Karpas-422 (cell line): ENCODE data around the gene EEIG1. TPM values are rescaled to one million over a fixed set of nuclear protein-coding genes. Genes with fewer than 3 reads are reported as not detected.

Experiments
- DNase-seq: peaks from one replicate; pipeline ENCODE4 v3.0.0-alpha.2; 2015
- H2AFZ ChIP-seq: fragments of 200-600 bp; sonication (generic); 2 replicates; pipeline ENCODE4 v1.6.1; 2014; ENCODE audit warnings: antibody characterized with exemption, low read length, mixed read lengths
- H3K27ac ChIP-seq: fragments of 200-600 bp; sonication (generic); 2 replicates; pipeline ENCODE4 v1.5.1; 2014; ENCODE audit warnings: mild to moderate bottlenecking, low read length, moderate library complexity
- H3K27me3 ChIP-seq: fragments of 200-600 bp; sonication (generic); 2 replicates; pipeline ENCODE4 v1.6.1; 2014; ENCODE audit warnings: low read length, mixed read lengths
- H3K36me3 ChIP-seq: fragments of 200-600 bp; sonication (generic); 2 replicates; pipeline ENCODE4 v1.6.1; 2014; ENCODE audit warnings: low read length, mixed read lengths; ENCODE audit not compliant: insufficient read depth
- H3K4me1 ChIP-seq: fragments of 200-600 bp; sonication (generic); 2 replicates; pipeline ENCODE4 v1.6.1; 2014; ENCODE audit warnings: mild to moderate bottlenecking, low read length, mixed read lengths
- H3K4me2 ChIP-seq: fragments of 200-600 bp; sonication (generic); 2 replicates; pipeline ENCODE4 v1.6.1; 2014; ENCODE audit warnings: low read length, low read depth, mild to moderate bottlenecking; ENCODE audit not compliant: poor library complexity, severe bottlenecking
- H3K4me3 ChIP-seq: fragments of 200-600 bp; sonication (generic); 2 replicates; pipeline ENCODE4 v1.5.1; 2014; ENCODE audit warnings: mild to moderate bottlenecking, antibody characterized with exemption, low read length, mixed read lengths
- H3K79me2 ChIP-seq: fragments of 200-600 bp; sonication (generic); 2 replicates; pipeline ENCODE4 v1.6.1; 2014; ENCODE audit warnings: mild to moderate bottlenecking, low read length, mixed read lengths
- H3K9ac ChIP-seq: fragments of 200-600 bp; sonication (generic); 2 replicates; pipeline ENCODE4 v1.6.0; 2014; ENCODE audit warnings: low read length
- H3K9me2 ChIP-seq: fragments of 200-600 bp; sonication (generic), shearing (Covaris generic); replicated peaks from 2 replicates; pipeline ENCODE4 v1.6.0; 2014; ENCODE audit warnings: mild to moderate bottlenecking, low read length, moderate library complexity; ENCODE audit not compliant: insufficient read depth
- H3K9me3 ChIP-seq: fragments of 300-700, 200-600 bp; sonication (generic); 2 replicates; pipeline ENCODE4 v1.6.1; 2014; ENCODE audit warnings: low read length, mixed read lengths
- H4K20me1 ChIP-seq: fragments of 200-600 bp; sonication (generic); 2 replicates; pipeline ENCODE4 v1.6.1; 2014; ENCODE audit warnings: mild to moderate bottlenecking, antibody characterized with exemption, low read length, low read depth; ENCODE audit not compliant: insufficient read depth
- total RNA-seq: library from RNA; depleted of rRNA; stranded (reverse); fragments of >200 nt; shearing (Covaris generic); gene quantifications from 2 replicates; pipeline ENCODE4 v1.2.3, GENCODE V29; 2014; ENCODE audit warnings: low replicate concordance

The EEIG1 gene
- total RNA-seq, 1 experiment from 2014 or later, result 6.9 TPM

DNA sequence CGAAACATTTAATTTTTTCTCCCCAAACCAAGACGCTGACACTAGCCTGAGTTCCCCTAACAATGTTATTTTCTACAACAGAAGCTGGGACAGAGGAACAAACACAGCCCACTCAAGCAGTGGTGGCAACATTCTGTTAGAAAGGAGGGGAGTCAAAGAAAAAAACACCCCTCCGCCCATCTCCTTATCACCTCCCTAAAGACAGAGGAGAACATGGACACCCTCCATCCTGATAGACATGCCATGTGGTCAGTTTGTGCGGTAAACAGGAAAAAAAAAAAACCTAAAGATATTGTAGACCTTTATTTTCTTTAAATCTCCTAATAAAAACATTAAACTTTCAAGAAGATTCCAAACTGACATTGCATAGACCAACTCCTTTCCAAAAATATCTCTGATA, 40.2 kb downstream of the EEIG1 start:
- no peak overlapping the region for H3K9ac ChIP-seq
- no peaks in the 10 kb centered on the region for H3K9me3 ChIP-seq
- H3K27ac ChIP-seq, result no peak overlapping the region
- no peak overlapping the region for H3K4me3 ChIP-seq
- H3K4me2 ChIP-seq, result no peak overlapping the region
- no peaks in the 10 kb centered on the region for H3K27me3 ChIP-seq
- H3K9me2 ChIP-seq, result no peaks in the 10 kb centered on the region
- no peak for DNase-seq
- peaks cover 3% of the 10 kb centered on the region; the same call in 1 of the 2 replicates for H3K36me3 ChIP-seq
- peaks cover 20% of the 10 kb centered on the region for H4K20me1 ChIP-seq
- H2AFZ ChIP-seq, result no peak overlapping the region
- H3K79me2 ChIP-seq, result peaks cover 19% of the 10 kb centered on the region
- peaks cover 33% of the 10 kb centered on the region for H3K4me1 ChIP-seq

DNA sequence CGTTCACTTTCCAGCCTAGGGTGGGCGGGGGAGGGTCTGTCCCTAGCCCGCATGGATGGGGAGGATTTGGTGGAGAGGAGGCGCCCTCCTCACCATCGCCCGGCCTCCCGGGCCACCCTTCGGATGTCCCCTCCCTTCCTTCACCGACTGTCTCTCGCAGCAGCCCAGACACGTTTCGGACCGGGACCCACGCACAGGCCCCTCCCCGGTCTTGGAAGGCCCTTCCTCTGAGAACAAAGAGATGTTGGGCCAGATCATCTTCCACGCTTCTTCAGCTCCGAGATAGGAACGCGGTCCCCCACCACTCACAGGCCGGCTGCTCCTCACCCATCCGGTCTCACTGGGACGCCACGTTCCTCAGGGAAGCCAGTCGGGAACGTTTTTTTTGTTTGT, 42.5 kb downstream of the EEIG1 start:
- Histone ChIP-seq H3K4me3 (peak overlapping the region; percentile 79), H3K79me2 (peaks cover 20% of the 10 kb centered on the region), H3K9me3 (no peaks in the 10 kb centered on the region), H3K27me3 (no peaks in the 10 kb centered on the region), H3K36me3 (peaks cover 3% of the 10 kb centered on the region; the same call in 1 of the 2 replicates), H3K9me2 (no peaks in the 10 kb centered on the region), H3K27ac (no peak overlapping the region), H4K20me1 (peaks cover 30% of the 10 kb centered on the region), H2AFZ (peak overlapping the region; percentile 3; the same call in 1 of the 2 replicates), H3K4me1 (peaks cover 30% of the 10 kb centered on the region), H3K9ac (peak overlapping the region; percentile 50), H3K4me2 (peak overlapping the region; percentile 85)
- DNase-seq, result no peak

DNA sequence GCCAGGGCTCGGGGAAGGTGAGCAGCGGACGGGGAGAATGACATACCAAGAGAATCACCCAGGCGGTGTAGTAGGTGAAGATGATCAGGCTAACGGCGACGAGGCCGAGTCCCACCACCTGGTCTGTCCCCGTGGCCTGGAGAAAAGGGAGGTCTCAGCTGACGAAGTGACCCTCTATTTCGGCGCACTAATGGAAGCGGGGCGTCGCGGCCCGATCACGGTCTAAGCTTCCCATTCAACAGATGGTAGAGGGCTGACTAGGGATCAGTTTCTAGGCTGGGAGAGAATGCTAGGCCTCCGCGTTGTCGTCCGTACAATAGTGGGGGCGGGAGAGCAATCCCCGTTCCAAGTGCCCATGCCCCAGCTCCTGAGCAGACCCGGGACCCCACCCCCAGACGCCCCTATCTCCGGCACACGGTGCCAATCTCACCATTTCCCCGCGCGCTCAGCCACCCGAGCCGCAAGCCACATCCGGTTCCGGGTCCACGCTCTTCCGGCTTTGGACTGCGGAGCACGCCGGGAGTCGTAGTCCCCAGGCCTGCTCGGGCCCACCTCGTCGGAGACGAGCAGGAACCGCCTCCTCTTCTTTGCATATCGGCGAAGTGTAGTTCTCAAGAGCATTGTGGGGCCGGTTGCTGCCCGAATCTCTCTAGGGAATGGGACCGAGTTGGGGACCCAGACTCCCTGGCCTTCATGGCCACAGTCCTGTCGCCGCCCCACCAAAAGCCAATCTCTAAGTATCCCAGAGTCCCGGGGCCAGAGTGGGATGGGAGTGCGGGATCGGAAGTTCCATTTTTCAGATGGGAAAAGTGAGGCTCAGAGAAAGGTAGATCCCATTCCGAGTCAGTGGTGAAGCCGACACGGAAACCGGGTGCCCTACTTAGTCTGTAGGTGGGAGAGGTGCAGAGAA, 43.1 kb downstream of the EEIG1 start, which contains the start of gene DPM2:
Gene DPM2, minus strand, starts transcription at position 467 of the 910 bp plus-strand sequence. Its CDS starts 34 bp downstream, at position 433.
- peaks cover 28% of the 10 kb centered on the region for H3K4me1 ChIP-seq
- peaks cover 3% of the 10 kb centered on the region; the same call in 1 of the 2 replicates for H3K36me3 ChIP-seq
- peak within 1 kb of the TSS; percentile 79 for H3K4me3 ChIP-seq
- DNase-seq, result peak; percentile 97
- peak within 1 kb of the TSS; percentile 83 for H3K9ac ChIP-seq
- peak within 1 kb of the TSS; percentile 68; the same call in 1 of the 2 replicates for H2AFZ ChIP-seq
- H3K79me2 ChIP-seq, result peaks cover 20% of the 10 kb centered on the region
- H3K9me3 ChIP-seq, result no peaks in the 10 kb centered on the region
- peak within 1 kb of the TSS; percentile 85 for H3K4me2 ChIP-seq
- H4K20me1 ChIP-seq, result peaks cover 30% of the 10 kb centered on the region
- no peak within 1 kb of the TSS for H3K27ac ChIP-seq
- H3K27me3 ChIP-seq, result no peaks in the 10 kb centered on the region
- H3K9me2 ChIP-seq, result no peaks in the 10 kb centered on the region

DNA sequence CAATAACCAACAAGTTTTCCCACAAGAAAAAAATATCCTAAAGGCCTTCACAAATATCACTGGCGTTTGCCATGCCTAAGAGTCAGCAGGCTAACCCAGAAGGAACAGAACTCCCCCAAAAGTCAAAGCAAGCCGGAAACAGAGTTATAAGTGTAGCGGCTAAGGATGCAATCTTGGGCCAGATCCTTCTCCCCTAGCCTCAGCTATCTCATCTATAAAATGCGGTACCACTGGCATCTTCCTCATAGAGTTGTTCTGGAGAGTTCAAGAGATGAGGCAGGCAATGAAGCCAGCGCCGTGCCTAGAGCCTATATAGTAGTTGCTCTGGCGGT, 43.8 kb downstream of the EEIG1 start:
- no peaks in the 10 kb centered on the region for H3K27me3 ChIP-seq
- H3K9ac ChIP-seq, result peak overlapping the region; percentile 83
- peaks cover 20% of the 10 kb centered on the region for H3K79me2 ChIP-seq
- peak overlapping the region; percentile 85 for H3K4me2 ChIP-seq
- H3K9me3 ChIP-seq, result no peaks in the 10 kb centered on the region
- H4K20me1 ChIP-seq, result peaks cover 28% of the 10 kb centered on the region
- H3K9me2 ChIP-seq, result no peaks in the 10 kb centered on the region
- peaks cover 28% of the 10 kb centered on the region for H3K4me1 ChIP-seq
- no peak overlapping the region for H3K27ac ChIP-seq
- peak overlapping the region; percentile 79 for H3K4me3 ChIP-seq
- DNase-seq, result no peak
- H3K36me3 ChIP-seq, result peaks cover 3% of the 10 kb centered on the region; the same call in 1 of the 2 replicates
- H2AFZ ChIP-seq, result no peak overlapping the region

DNA sequence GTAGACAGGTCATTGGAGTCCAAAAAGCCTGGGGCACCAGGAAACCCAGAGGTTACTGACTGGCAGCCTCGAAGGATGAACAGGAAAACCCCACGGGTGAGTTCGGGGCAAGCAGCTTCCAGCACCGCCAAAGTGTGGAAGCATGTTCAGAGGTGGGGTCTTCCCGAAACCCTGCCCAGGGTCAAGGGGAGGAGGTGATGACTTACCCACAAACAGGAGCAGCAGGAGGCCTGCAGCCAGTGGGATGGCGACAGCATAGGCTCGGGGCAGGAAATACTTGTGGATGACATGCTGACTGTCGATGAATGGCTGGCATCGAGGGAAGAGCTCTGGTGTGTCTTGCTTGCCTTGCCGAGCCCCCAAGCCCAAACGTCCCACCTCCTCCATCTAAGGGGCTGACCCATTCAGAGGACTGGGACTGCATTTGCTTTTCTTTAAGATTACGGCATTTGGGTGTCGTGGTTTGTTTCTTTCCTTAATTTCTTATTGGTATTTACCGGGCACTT, 44.4 kb downstream of the EEIG1 start:
- Histone ChIP-seq H3K9me2 (no peaks in the 10 kb centered on the region), H3K79me2 (peaks cover 20% of the 10 kb centered on the region), H3K9ac (peak overlapping the region; percentile 83), H3K36me3 (peaks cover 3% of the 10 kb centered on the region; the same call in 1 of the 2 replicates), H2AFZ (no peak overlapping the region), H3K27ac (no peak overlapping the region), H3K27me3 (no peaks in the 10 kb centered on the region), H3K4me3 (peak overlapping the region; percentile 79), H3K9me3 (no peaks in the 10 kb centered on the region), H3K4me2 (peak overlapping the region; percentile 85), H3K4me1 (peaks cover 30% of the 10 kb centered on the region), H4K20me1 (peaks cover 29% of the 10 kb centered on the region)
- DNase-seq, result no peak

DNA sequence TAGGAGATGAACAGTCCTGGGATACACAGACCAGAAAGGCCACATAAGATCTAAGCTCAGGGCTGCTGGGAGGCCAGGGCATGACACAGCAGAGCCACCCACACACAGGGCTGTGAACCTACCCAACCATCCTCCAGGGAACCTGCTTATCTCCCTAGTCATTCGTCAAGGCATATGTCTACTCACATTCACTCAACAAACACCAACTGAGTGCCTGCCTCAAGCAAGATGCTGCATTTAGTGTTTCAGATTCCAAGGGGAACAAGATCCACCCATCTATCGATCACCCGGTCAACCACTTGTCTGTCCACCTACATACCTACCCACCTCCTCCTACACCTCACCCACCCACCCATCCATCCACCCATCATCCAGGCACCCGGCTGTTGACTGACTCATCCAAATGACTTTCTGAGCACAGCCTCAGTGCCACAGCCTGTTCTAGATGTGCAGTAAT, 45.0 kb downstream of the EEIG1 start:
- H3K79me2 ChIP-seq, result peaks cover 20% of the 10 kb centered on the region
- peaks cover 36% of the 10 kb centered on the region for H3K4me1 ChIP-seq
- H4K20me1 ChIP-seq, result peaks cover 33% of the 10 kb centered on the region
- H3K9ac ChIP-seq, result peak overlapping the region; percentile 83
- no peak overlapping the region for H3K27ac ChIP-seq
- no peaks in the 10 kb centered on the region for H3K9me3 ChIP-seq
- no peaks in the 10 kb centered on the region for H3K9me2 ChIP-seq
- peak overlapping the region; percentile 79; the same call in 1 of the 2 replicates for H3K4me3 ChIP-seq
- H3K4me2 ChIP-seq, result peak overlapping the region; percentile 85
- no peak overlapping the region for H2AFZ ChIP-seq
- H3K36me3 ChIP-seq, result peaks cover 3% of the 10 kb centered on the region; the same call in 1 of the 2 replicates
- H3K27me3 ChIP-seq, result no peaks in the 10 kb centered on the region
- no peak for DNase-seq

DNA sequence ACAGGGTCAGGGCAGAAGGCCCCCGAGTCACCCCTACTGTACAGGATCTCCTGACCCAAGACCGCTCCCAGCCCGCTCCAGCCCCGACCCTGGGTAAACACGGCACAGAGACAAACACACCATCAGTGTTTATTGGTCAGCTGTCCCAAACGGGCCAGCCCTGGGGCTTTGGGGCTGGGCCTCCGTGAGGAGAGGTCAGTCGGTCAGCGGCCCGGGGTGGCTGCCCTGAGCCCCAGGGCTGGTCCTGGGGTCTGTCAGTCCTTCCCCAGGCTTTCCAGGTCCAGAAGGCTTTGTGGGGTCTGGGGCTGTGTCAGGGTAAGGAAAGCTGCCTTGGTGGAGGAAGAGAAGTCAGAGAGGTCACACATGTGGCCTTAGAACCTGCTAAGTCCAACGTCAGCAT, 45.8 kb downstream of the EEIG1 start:
- DNase-seq, result no peak

DNA sequence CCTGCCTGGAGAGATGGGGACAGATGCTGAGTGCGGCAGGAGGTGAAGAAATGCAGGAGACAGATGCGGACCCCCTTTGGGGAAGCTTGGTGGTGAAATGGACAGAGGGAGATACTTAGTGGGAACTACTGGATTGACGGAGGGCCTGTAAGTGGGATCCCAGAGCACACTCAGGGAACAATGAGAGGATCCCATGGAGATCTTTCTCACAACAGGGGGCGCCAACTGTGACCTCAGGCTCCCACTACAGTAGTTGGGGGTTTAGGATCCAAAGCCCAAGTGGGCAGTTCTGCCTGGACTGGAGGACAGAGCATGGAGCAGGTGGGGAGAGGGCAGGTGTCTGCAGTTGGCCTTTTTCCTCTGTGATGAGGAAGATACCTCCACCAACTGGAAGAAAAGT, 46.5 kb downstream of the EEIG1 start:
- H3K4me1 ChIP-seq, result peaks cover 41% of the 10 kb centered on the region

More for the DNA sequence above, 45.8 kb downstream of the EEIG1 start:
- peaks cover 38% of the 10 kb centered on the region for H4K20me1 ChIP-seq
- H3K27me3 ChIP-seq, result no peaks in the 10 kb centered on the region
- H3K36me3 ChIP-seq, result peaks cover 3% of the 10 kb centered on the region; the same call in 1 of the 2 replicates
- peaks cover 41% of the 10 kb centered on the region for H3K4me1 ChIP-seq
- H3K4me3 ChIP-seq, result no peak overlapping the region
- no peak overlapping the region for H3K27ac ChIP-seq
- H3K9me3 ChIP-seq, result no peaks in the 10 kb centered on the region
- no peak overlapping the region for H3K9ac ChIP-seq
- H2AFZ ChIP-seq, result no peak overlapping the region
- H3K4me2 ChIP-seq, result no peak overlapping the region
- peaks cover 20% of the 10 kb centered on the region for H3K79me2 ChIP-seq
- no peaks in the 10 kb centered on the region for H3K9me2 ChIP-seq

More for the DNA sequence above, 46.5 kb downstream of the EEIG1 start:
- Histone ChIP-seq H3K27me3 (no peaks in the 10 kb centered on the region), H3K79me2 (peaks cover 20% of the 10 kb centered on the region), H3K36me3 (peaks cover 3% of the 10 kb centered on the region; the same call in 1 of the 2 replicates), H3K4me3 (no peak overlapping the region), H3K9me2 (no peaks in the 10 kb centered on the region), H3K9ac (no peak overlapping the region), H3K9me3 (no peaks in the 10 kb centered on the region), H4K20me1 (peaks cover 43% of the 10 kb centered on the region), H3K27ac (no peak overlapping the region), H2AFZ (no peak overlapping the region), H3K4me2 (no peak overlapping the region)
- no peak for DNase-seq
